ENCODE data around the gene BCCIP. TPM values are rescaled to one million over a fixed set of nuclear protein-coding genes. Genes with fewer than 3 reads are reported as not detected.

Gene BCCIP
- polyA plus RNA-seq, 1 donor (not counting 4 experiments of a cell fraction or from before 2014, with no cell fraction given) = 102 TPM

DNA sequence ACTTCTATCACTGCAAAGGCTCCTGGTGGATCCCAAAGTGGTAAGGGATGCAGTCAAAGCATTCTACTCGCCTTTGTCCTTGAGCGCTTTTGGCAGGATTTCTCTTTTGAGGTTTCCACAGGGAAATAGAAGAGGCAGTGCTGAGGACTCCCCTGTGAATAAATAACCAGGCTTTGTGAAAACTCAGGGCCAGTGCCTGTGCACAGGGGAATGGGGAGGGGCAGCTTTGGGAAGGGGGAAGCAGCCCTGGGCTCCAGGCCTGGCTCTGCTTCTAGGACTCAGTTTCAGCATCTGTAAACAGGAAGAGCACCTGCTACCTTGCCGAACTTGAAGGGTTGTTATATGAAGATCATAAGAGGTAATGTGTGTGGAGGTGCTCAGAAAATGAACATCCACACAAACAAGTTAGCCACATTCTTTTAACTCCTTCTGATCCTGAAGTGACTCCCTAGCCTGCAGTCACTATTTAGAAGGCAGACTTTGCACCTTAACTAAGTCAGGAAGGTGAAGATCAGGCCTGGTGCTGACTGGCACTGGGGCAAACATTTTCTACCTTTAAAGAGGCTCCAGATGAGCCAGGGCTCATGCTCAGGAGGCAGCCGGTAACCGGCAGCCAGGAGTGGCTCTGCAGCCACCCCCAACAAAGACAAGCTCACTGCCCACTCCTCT, 25.2 kb upstream of the BCCIP start:
- TF ChIP-seq, protein P1, sequence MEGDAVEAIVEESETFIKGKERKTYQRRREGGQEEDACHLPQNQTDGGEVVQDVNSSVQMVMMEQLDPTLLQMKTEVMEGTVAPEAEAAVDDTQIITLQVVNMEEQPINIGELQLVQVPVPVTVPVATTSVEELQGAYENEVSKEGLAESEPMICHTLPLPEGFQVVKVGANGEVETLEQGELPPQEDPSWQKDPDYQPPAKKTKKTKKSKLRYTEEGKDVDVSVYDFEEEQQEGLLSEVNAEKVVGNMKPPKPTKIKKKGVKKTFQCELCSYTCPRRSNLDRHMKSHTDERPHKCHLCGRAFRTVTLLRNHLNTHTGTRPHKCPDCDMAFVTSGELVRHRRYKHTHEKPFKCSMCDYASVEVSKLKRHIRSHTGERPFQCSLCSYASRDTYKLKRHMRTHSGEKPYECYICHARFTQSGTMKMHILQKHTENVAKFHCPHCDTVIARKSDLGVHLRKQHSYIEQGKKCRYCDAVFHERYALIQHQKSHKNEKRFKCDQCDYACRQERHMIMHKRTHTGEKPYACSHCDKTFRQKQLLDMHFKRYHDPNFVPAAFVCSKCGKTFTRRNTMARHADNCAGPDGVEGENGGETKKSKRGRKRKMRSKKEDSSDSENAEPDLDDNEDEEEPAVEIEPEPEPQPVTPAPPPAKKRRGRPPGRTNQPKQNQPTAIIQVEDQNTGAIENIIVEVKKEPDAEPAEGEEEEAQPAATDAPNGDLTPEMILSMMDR (optimal IDR thresholded peaks at IDR 0.05 in 1 of 3, IDR thresholded peaks at IDR 0.05 in 1 of 3, conservative IDR thresholded peaks at IDR 0.05 in 1 of 3; ENCODE audit: extremely low read depth in 1 of 3, insufficient read depth in 2 of 3, low read length in 3 of 3) = no peak
- TF ChIP-seq EZH2 (IDR thresholded peaks at IDR 0.05; ENCODE audit: low read length) = no peak
- Histone ChIP-seq H4K20me1 (ENCODE audit: control insufficient read depth, extremely low read depth, insufficient read depth, low read length) (no peaks in the 10 kb centered on the region), H3K9me1 (ENCODE audit: control insufficient read depth, extremely low read depth, insufficient read depth, low read length) (no peaks in the 10 kb centered on the region), H3K27me3 (ENCODE audit: control insufficient read depth, extremely low read depth, insufficient read depth, low read length) (no peaks in the 10 kb centered on the region), H3K9ac (ENCODE audit: control insufficient read depth, extremely low read depth, insufficient read depth, low read length) (no peak overlapping the region), H2AFZ (ENCODE audit: control insufficient read depth, low read length) (no peak overlapping the region), H3K4me1 (ENCODE audit: control insufficient read depth, extremely low read depth, insufficient read depth, low read length) (peaks cover 3% of the 10 kb centered on the region), H3K9me3 (ENCODE audit: control insufficient read depth, low read depth, low read length) (no peaks in the 10 kb centered on the region), H3K36me3 (ENCODE audit: control insufficient read depth in 2 of 2, extremely low read depth in 1 of 2, insufficient read depth in 2 of 2, low read length in 2 of 2) (peaks cover 6 to 16% of the 10 kb centered on the region in 2 experiments), H3K79me2 (ENCODE audit: control insufficient read depth, insufficient read depth, low read length) (no peaks in the 10 kb centered on the region), H3K4me3 (ENCODE audit: control insufficient read depth in 2 of 3, extremely low read depth in 1 of 3, insufficient read depth in 2 of 3, low read depth in 1 of 3, low read length in 3 of 3) (no peak overlapping the region), H3K27ac (ENCODE audit: control insufficient read depth, insufficient read depth, low read length) (no peak overlapping the region), H3K4me2 (ENCODE audit: control insufficient read depth, extremely low read depth, insufficient read depth, low read depth, low read length) (no peak overlapping the region)
- dilution Hi-C loops (cut with MboI; ENCODE audit: extremely low pct_ligation_motif_present, low sequenced_read_pairs) = no loop called here
- FAIRE-seq = no peak
- no peak for DNase-seq (ENCODE audit: low read depth, low spot score)

DNA sequence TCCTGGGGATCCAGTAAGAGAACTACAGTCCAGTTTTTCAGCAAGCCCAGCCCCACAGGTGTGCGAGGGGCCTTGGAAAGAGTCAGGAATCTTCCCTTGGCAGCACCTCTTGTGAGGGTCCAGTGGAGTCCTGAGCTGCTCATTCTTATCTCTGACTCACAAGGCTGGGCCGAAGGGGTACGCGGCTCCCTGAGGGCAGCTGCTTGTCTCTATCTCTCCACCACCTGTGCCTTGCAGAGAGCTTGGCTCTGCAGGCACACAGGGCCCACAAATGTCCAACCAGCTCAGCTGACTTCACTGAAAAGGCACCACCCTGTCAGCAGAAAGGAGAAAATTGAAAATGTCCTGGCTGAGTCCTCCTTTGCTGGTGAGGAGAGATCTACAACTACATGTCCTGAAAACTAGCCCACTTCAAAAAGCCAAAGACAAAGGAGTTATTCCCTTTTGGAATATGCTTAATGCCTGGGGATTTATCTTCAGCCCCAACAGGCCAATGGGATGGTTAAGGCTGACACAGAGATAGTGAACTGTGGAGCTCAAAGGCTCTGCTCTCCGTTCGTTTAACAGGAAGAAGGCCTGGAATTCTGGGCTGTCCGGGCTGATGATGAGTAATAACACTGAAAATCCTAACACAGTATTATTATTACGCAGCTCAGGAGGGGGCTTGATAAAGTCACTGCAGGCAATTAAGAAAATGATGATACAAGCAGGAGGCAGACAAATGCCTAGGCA, 23.7 kb upstream of the BCCIP start:
- DNase-seq (ENCODE audit: low read depth, low spot score) (no peak), FAIRE-seq (no peak)
- no peak overlapping the region for H3K4me2 ChIP-seq (ENCODE audit: control insufficient read depth, extremely low read depth, insufficient read depth, low read depth, low read length)

More for the DNA sequence above, 23.7 kb upstream of the BCCIP start:
- dilution Hi-C loops (cut with MboI; ENCODE audit: extremely low pct_ligation_motif_present, low sequenced_read_pairs) = no loop called here
- Histone ChIP-seq H3K9me1 (ENCODE audit: control insufficient read depth, extremely low read depth, insufficient read depth, low read length) (no peaks in the 10 kb centered on the region), H3K36me3 (ENCODE audit: control insufficient read depth in 2 of 2, extremely low read depth in 1 of 2, insufficient read depth in 2 of 2, low read length in 2 of 2) (peaks cover 2 to 12% of the 10 kb centered on the region in 2 experiments), H3K9ac (ENCODE audit: control insufficient read depth, extremely low read depth, insufficient read depth, low read length) (no peak overlapping the region), H3K9me3 (ENCODE audit: control insufficient read depth, low read depth, low read length) (no peaks in the 10 kb centered on the region), H3K4me3 (ENCODE audit: control insufficient read depth in 2 of 3, extremely low read depth in 1 of 3, insufficient read depth in 2 of 3, low read depth in 1 of 3, low read length in 3 of 3) (no peak overlapping the region), H3K79me2 (ENCODE audit: control insufficient read depth, insufficient read depth, low read length) (no peaks in the 10 kb centered on the region), H3K27me3 (ENCODE audit: control insufficient read depth, extremely low read depth, insufficient read depth, low read length) (no peaks in the 10 kb centered on the region), H4K20me1 (ENCODE audit: control insufficient read depth, extremely low read depth, insufficient read depth, low read length) (no peaks in the 10 kb centered on the region), H3K27ac (ENCODE audit: control insufficient read depth, insufficient read depth, low read length) (no peak overlapping the region), H2AFZ (ENCODE audit: control insufficient read depth, low read length) (no peak overlapping the region), H3K4me1 (ENCODE audit: control insufficient read depth, extremely low read depth, insufficient read depth, low read length) (peaks cover 7% of the 10 kb centered on the region)
- no peak for TF ChIP-seq EZH2 (IDR thresholded peaks at IDR 0.05; ENCODE audit: low read length)
- TF ChIP-seq, protein P1 (optimal IDR thresholded peaks at IDR 0.05 in 1 of 3, IDR thresholded peaks at IDR 0.05 in 1 of 3, conservative IDR thresholded peaks at IDR 0.05 in 1 of 3; ENCODE audit: extremely low read depth in 1 of 3, insufficient read depth in 2 of 3, low read length in 3 of 3) = no peak
